ENCODE measurements around the gene OGN. TPM values are rescaled to one million over a fixed set of nuclear protein-coding genes. Genes with fewer than 3 reads are reported as not detected.
A peak's percentile ranks its signal among the peaks of the same experiment; 100 is the strongest.

The OGN gene
- total RNA-seq, 1 donor from 2014 or later: 8.1 TPM

DNA sequence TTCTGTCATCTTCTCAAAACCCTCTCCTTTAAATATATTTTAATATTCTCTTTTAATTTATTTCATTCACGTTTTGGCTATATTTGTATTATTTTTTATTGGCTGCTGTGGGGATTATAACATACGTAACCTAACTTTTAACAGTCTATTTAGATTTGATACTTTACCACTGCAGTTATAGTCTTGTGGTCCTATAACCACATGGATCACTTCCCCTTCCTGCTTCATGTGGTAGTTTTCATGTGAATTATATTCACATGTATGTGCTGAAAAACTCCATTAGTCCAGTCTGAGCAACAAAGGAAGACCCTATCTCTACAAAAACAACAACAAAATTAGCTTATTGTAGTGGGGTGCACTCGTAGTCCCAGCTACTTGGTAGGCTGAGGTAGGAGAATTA, 44.3 kb downstream of the OGN start:
- ATAC-seq (no peak), DNase-seq (no peak)
- intact Hi-C loops (cut with micrococcal nuclease): no loop called here

DNA sequence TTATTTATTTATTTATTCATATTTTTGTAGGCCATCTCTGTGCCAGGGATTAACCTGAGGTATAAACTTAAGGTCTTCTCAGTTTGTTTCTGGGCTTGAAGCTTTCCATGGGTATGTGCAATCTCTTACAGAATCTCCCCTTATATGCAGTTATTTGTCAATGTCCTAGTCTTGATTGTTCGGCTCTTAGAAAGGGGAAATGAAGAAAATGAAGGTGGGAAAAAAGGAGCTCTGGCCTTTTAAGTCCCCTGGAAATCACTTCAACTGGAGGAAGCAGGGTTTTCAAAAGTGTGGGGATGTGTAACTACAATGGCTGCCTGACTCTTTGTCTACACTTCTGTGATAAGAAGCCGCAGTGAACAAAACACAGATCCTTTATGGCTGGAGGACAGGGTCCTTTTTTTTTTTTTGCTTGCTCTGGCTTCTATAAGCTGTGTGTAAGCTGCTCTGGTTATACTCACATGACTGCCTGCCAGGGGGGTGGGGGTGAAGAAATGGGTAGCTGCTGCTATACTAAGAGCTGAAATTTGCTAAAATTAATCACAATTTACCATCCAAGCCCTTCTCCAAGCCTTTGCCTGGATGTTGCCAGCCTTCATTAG, 44.9 kb downstream of the OGN start:
- DNase-seq: no peak
- intact Hi-C loops (cut with micrococcal nuclease): no loop called here
- ATAC-seq: no peak

DNA sequence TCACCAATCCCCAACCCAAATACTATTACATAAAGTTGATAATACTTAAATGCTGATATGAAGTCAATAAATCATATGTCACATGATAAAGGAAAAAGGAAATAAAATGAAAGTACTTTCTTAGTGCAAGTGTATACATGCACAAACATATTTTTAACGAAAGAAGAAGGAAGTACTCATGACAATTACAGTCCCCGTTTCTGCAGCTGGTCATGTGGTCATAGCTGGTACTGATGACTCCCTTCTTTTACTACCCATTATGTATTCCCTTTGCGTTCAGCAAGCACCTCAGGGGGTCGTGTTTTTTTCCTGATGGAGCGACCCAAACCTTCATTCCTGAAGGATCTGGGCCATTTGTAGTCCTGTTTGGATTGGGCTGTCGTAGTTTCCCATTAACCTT, 51.3 kb downstream of the OGN start:
- intact Hi-C loops (cut with micrococcal nuclease): no loop called here
- ATAC-seq: no peak
- DNase-seq: no peak

DNA sequence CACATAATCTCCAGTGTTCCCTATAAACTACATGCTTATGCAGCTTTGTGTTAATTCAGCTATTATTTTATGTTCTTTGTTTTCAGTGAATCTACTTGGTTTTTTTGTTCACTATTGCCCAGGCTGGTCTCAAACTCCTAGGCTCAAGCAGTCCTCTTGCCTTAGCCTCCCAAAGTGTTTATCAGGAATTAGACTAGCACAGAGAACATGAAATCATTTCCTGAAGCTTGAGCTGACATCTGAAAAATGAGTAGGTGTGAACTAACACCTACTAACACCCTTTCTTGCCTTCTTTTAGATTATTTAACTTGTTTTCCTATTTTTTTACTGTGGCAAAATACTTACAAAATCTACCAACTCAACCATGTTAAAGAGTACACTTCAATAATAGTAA, 53.6 kb downstream of the OGN start:
- intact Hi-C loops (cut with micrococcal nuclease): no loop called here
- ATAC-seq (peak; percentile 23), DNase-seq (no peak)

DNA sequence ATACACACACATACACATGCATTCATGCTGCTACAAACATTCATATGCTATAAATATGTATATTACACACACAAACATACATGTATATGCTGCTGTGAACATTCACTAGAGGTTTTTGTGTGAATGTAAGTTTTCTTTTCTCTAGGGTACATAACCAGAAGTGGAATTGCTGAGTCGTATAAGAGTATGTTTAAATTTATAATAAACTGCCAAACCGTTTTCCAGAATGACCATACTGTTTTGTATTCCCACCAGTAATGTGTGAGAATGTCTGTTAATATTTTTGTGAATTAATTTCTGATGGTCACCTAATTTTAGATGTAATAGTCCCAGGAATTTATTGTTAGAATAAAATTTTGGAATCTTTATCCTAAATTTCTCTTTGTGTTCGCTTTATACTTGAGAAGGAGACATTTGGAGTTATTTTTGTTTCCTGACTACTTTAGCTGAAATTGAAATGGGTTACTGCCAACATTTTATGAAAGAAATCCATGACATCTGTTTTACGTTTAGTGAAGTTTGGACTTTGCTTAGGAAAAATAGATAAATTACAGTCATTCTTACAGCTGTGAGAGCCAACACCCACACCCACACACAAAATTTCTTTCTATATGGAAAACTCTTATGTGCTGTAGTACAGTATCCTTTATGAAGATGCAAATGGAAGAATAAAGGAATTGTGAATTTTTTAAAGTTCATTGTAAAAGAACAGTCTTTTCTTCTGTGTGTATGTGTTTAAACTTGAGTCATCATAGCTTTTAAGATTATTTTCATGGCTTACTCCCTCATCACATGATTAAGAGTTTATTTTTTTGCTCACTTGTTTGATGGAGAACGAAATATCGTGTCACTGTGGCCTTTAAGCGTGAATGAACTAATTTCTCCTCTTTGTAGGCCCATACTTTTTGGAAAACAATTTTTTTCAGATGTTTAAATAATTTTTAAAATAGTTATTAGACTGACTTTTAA, 54.3 kb downstream of the OGN start:
- intact Hi-C loops (cut with micrococcal nuclease): loop anchor here (10.0 kb wide), 1 partner anchor 285 kb away; no protein-coding TSS in a partner anchor
- DNase-seq: no peak
- peak; percentile 73 for ATAC-seq

DNA sequence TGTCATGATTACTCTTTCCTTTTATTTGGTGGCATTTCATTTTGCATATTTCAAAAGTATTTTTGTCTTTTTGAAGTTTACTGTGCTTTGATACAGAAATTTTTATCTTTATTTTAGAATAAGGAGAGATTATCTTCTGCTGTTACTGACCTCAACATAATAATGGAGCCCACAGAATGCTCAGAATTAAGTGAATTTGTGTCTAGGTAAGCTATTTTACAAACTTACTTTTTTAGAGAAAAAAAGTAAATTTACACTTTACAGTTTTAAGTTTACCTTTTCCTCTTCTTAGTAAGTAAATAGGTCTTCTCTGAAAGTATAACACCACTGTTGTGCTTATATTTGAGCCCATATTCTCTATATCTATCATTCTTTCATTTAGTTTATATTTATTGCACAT, 58.8 kb downstream of the OGN start:
- intact Hi-C loops (cut with micrococcal nuclease): loop anchor here (10.0 kb wide), 1 partner anchor 289 kb away; no protein-coding TSS in a partner anchor
- DNase-seq: no peak
- no peak for ATAC-seq

DNA sequence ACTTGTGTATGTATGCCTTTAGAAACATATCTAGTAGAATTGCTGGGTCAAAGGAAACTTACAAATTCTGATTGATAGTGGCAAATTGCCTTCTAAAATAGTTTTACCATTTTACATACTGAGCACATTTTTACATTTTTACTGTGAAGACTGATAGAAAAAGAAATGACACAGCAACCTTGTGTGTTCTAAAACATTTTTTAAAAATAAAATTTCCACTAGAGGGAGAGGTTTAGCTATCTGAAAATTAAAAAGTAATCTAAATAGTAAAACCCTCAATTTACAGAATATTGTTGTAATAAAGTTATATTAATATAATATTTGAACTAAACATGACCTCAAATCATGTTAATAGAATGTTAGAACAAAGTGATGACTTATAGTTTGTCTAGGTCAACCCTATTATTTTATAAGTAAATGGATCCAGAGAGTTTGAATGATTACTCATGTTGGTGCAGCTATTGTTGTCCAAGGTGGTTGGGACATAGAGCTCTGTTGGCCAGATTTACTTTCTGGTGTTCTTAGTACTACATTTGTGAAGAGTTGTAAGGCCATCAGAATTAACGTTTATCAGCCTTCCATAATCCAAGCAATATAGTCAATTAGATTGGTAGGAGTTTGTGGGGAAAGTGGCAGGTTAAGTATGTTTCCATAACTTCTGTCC, 61.4 kb downstream of the OGN start:
- no peak for ATAC-seq
- no peak for DNase-seq
- intact Hi-C loops (cut with micrococcal nuclease): loop anchor here (10.0 kb wide), 1 partner anchor 292 kb away; no protein-coding TSS in a partner anchor

DNA sequence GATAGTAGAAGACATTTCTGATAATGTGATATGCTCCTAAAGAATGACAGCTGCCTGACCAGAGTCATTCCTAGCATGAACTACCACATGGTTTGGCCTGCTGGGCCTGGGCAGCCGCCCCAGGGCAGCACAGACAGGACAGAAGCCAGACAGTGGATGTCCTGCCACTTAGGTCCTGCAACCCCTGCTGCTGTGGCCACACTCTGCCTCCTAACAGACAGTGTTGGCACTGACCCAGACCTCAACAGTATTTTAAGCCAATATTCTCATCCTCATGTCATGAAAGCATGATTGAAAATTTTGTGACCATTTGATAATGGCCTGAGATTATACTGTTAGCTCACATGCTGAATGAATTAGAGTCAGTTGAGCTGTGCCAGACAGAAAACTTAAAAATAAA, 62.8 kb downstream of the OGN start:
- ATAC-seq (no peak), DNase-seq (no peak)
- intact Hi-C loops (cut with micrococcal nuclease): loop anchor here (10.0 kb wide), 1 partner anchor 293 kb away; no protein-coding TSS in a partner anchor

DNA sequence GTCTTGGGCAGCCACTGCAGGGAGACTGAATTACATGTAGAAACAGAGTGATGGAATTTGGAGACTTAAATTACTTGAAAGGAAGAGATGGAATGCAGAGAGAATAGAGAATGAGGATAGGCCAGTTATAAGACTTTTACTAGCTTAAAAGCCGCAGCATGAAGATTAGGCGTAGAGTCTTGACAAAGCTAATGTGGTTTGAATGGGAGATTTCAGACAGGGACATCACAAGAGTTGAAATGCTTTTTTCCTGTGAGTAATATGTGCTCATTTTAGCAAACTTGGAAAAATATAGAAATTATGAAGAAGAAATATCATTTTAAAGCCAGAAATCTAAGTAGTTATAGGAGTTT, 71.1 kb downstream of the OGN start:
- ATAC-seq (peak; percentile 60), DNase-seq (no peak)
- intact Hi-C loops (cut with micrococcal nuclease): no loop called here

Other genes with a start within 250 kb of the OGN start
- gene IARS1, start 110.9 kb downstream of the OGN start, total RNA-seq: 55.6 TPM
- gene NOL8, start 79.2 kb downstream of the OGN start, total RNA-seq: 13.1 TPM
- gene CENPP, start 78.6 kb downstream of the OGN start, total RNA-seq: 4.3 TPM
- 4.4 TPM for gene OMD, start 19.9 kb upstream of the OGN start, total RNA-seq
- gene ASPN, start 77.9 kb upstream of the OGN start, total RNA-seq: 4.5 TPM
- 5.3 TPM for gene ECM2, start 131.4 kb upstream of the OGN start, total RNA-seq